Measurements from ENCODE around the gene ZCCHC14.

The ZCCHC14 gene

DNA sequence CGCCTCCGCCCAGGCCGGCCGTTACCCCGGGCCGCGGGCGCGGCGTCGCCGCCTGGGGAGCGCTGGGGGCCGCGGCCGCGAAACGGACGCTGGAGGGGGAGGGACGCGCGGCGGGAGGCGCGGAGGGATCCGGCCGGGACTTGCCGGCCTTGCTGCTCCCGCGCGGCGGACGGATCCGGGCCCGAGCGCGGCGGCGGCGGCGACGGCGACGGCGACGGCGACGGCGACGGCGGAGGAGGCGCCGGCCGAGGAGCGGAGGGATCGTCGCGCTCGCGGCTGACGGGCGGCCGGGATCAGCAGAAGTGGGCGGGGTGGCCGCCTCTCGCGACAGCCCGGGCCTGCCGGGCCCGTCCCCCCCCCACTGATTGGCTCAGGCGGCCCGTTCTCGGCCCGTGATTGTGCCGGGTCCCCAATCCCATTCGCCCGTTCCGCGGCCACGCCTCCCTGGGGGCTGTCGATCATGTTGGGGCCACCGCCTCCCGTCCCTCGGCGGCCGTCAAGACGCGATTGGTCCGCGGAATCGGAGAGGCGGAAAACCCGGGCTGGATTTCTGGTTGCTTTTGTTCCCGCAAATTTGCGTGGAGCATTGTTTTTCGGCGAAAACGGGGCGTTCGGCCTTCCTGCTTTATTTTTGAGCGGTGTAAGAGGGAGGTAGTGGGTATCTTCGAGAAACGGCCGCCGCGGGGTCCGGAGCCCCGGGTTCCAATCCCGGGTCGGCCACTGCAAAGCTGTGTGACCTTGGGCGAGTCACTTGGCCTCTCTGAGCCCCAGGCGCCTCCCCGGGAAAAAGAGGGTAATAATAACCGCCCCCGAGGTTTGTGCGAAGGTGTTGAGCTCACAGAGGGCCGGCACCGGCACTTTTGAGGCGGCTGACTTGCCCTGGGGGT, at the start of gene ZCCHC14:
ZCCHC14 (minus strand) TSS at position 304 of the 887 bp plus-strand sequence. CDS start 786 bp downstream, outside the sequence.
- DNase-seq (ENCODE audit: low read depth) = peak; percentile 97

DNA sequence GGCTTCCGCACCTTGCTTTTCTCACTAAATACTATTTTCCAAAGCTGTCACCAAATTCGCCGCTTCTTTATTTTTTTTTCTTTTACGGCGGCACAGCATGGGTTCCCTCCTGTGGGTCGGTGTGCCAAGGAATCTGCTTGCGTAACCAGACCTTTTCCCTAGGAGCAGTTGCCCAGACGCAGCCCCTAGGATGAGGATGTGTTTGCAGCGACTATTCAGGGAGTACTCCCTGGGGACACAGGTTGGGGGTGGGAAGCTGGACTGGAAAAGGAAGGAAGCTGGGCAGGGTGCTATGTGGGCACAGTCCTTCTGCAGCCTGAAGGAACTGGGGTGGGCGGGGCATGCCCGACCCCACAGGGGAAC, 49.0 kb upstream of the ZCCHC14 start:
- DNase-seq (ENCODE audit: low read depth) = peak; percentile 13

DNA sequence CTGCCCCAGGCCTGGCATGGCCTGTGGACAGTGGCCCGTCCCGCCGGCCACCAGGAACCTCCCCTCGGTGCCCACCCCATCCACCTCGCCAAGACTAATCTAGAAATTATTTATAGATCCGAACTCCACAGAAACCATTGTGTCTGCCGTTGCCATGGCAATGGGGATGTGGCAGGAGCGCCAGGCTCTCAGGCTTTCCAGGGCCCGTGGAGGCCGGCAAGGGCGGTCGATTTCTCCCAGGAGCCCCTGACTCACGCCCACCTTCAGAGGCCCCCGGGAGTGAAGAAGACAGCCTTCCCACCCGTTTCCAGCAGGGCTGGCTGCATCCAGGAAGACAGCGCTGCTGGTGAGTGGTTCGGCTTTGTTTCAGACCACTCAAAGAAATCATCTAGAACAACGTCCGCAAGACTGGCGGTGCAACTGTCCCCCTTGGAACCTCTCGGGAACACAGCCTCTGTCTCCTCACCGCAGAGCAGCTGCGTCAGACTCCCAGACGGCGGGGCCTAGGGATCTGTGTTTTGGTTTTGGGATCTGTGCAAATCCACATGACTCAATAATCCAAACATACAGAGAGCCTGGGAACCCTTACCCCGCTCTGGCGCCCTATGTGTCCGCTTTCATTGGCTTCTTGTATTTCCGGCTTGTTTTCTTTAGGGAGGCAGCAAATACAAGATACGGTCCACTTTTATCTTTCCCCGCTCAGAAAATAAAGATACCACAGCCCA, 48.5 kb upstream of the ZCCHC14 start:
- peak; percentile 41 for DNase-seq (ENCODE audit: low read depth)

DNA sequence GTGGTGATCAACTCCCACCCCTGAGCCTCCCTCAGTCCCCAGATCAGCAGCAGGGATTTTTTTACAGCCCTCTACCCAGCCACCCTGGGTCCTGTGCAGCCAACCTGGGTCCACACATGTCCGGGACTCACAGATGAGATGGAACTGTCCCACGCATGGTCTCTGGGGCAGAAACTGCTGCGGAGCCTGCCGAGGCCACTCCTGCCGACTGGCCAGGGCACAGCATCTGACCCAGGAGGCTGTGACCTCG, 48.0 kb upstream of the ZCCHC14 start:
- no peak for DNase-seq (ENCODE audit: low read depth)

DNA sequence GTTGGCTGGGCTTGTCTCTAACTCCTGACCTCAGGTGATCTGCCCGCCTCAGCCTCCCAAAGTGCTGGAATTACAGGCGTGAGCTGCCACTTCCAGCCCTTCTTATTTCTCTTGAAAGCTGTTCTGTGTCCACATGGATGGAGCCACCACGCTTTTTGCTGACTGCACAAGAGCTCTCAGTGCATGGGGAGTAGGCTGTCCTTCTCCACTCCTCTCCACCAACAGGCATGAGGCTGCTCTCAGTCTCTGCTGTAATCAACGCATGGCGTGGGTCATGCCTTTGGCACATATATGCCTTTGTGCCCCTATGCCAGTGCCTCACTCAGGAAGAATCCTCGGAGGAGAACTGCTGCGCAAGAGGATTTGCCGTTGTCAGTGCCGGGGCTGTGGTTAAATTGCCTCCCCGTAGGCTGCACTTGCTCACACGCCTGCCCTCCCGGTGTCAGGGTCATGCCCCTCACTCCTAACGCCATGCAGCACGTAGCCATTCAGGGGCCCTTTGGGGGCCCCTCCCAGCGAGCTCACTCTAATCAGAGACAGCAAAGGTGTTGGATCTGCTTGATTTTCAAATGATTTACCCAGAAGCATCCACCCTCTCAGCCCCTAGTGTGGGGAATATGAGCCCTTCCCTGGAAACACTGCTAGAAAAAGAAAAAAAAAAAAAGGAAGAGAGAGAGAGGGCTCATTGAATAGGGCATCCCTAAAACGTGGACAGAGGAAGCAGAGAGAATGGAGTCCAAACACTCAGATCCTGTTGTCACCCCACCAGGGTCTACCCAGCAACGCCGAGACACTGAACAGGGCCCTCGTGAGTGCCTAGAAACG, 47.5 kb upstream of the ZCCHC14 start:
- DNase-seq (ENCODE audit: low read depth) = no peak

DNA sequence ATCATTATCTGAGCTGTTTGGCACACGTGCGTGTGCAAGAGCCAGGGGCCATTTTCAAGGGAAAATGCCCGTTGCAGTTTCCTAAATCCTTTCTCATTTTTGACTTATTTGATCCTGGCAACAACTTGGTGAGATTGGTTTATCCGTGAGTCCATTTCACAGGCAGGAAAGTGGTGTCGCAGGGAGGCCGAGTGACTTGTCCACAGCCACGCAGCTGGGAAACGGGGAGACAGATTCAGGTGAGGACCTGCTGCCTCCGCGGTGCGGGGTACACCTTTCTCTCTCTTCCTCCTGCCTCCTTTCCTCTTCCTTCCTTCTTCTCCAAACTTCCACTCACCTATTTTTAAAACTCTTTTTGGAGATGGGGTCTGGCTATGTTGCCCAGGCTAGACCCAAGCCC, 46.3 kb upstream of the ZCCHC14 start:
- no peak for DNase-seq (ENCODE audit: low read depth)

DNA sequence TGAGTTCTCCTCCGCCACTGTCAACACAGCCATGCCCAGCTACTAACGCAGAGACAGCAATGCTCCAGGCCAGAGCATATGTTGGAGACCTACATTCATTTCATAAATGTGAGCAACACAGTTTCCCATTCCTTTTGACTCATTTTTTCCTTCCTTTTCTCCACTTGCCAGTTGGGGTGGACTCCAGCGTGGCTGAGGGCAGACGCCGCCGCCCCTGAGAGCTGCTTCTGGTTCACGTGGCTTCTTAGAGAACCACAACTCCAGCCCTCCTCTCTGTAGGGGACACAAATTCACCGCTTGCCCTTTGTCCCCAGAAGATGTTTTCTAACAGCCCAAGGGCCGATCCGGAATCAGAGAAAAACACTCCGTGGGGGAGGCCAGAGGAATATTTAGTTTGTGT, 45.8 kb upstream of the ZCCHC14 start:
- DNase-seq (ENCODE audit: low read depth) = no peak

DNA sequence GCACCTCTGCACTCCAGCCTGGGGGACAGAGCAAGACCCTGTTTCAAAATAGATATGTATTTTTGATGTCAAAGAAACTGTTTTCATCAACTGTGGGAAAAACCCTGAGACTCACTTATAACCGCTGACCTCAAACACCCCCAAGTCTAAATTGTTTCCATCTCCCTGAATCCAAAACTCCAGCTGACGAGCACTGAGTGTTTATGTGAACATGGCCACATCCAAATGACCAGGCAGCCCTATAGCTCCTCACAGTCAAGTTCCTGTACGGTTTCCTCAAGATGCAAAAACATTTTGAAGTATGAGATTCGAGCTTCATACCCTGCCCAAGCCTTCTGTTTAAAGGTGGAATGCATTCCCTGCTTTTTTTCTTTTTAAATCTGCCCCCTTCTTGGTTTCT, 45.3 kb upstream of the ZCCHC14 start:
- DNase-seq (ENCODE audit: low read depth) = no peak

DNA sequence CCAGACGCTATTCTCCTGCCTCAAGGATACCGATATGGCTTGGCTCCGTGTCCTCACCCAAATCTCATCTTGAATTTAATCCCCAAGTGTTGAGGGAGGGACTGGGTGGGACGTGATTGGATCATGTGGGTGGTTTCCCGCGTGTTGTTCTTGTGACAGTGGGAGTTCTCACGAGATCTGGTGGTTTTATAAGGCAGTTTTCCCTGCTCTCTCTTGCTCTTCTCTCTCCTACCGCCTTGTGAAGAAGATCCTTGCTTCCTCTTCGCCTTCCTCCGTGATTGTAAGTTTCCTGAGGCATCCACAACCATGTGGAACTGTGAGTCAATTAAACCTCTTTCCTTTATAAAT, 43.9 kb upstream of the ZCCHC14 start:
- no peak for DNase-seq (ENCODE audit: low read depth)

DNA sequence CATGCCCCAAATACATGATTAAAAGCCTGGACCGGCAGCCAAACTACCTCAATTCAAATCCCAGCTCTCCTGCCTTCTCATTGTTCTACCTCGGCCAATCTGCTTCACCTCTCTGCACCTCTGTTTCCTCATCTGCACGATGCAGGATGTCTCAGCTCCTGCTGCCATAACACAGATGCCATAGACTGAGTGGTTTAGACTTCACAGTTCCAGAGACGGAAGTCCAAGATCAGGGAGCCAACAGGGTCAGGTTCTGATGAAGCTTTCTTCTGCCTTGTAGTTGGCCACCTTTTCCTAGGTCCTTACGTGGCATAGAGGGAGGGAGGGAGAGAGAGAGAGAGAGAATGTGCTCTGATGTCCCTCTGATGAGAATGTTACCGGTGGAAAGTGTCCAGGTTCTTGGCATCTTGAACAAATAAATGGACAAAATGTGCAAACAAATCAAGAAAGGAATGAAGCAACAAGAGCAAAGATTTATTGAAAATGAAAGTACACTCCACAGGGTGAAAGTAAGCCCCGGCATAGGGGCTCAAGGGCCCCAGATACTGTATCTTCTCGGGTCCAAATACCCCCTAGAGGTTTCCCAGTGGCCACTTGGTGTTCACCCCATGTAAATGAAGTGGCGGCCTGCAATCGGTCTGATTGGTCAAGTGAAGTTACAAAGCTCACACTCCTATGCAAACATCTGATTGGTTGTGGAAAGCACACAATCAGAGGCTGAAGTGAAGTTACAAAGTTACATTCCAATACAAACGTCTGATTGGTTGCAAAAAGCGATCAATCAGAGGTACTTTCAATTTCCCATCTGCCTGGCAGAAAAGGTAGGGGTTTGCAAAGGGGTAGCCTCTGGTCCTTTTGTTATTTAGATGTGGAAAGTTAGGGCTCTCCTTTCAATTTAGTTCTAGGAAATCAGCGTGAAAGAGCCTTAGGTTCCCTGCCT, 43.3 kb upstream of the ZCCHC14 start:
- no peak for DNase-seq (ENCODE audit: low read depth)

DNA sequence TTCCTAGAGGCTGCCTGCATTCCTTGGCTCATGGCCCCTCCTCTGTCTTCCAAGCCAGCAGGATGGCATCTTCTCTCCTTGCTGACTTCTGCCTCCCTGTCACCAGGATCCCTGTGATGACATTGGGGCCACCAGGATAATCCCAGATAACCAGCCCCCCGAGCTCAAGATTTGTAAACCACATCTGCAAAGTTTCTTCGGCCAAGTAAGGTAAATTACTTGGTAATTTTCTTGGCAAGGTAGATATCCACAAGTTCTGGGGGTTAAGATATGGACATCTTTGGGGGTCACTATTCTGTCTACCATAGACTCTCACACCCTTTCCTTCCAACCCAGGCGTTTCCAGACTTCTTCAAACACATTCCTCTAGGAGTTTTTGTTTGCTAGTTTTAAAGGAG, 42.6 kb upstream of the ZCCHC14 start:
- no peak for DNase-seq (ENCODE audit: low read depth)

DNA sequence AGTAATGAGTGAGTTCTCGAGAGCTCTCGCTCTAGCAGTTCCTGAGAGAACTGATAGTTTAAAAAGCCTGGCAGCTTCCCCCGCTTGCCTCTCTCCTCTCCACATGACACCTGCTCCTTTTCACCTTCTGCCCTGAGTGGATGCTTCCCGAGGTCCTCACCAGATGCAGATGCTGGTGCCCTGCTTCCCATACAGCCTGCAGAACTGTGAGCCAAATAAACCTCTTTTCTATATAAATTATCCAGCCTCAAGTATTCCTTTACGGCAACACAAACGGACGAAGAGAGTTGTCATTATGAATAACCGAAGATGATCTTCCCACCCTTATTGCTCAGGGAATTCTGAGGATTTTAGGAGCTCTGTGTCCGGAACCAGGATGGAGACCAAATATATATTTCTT, 41.9 kb upstream of the ZCCHC14 start:
- no peak for DNase-seq (ENCODE audit: low read depth)

DNA sequence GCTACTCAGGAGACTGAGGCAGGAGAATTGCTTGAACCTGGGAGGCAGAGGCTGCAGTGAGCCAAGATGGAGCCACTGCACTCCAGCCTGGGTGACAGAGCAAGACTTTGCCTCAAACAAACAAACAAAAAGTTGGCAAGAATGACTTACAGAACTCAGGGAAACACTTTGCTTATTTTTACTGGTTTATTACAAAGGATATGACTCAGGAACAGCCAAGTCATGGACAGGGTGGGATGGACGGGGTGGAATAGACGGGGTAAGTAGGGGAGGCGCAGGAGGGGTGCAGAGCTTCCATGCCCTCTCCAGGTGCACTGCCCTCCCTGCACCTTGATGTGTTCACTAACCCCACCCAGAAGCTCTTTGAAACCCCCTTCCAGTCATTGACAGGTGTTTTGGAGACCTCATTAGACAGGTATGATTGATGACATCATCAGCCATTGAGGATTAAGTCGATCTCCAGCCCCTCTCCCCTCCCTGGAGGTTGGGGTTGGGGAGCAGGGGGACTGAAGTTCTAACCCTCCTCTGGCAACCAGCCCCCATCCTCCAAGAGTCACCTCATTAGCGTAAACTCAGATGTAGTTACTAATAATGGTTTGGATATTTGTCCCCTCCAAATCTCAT, 41.3 kb upstream of the ZCCHC14 start:
- DNase-seq (ENCODE audit: low read depth) = no peak

DNA sequence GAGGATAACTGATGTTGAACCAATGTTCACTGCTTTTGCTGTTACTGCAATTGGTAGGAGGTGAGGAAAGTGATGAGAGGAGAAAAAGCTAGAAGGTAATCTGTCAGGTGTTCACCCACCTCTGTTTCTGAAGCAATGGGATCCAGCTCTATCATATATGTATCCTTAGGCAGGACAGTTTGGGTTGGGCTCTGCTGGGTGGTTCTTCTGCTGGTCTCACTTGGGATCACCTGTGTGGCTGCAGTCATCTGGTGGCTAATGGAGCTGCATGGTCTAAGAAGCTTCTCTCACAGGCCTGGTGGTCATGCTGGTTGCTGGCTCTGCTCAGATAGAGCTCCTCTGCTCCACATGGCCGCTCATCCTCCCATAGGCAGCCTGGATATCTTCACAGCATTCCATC, 40.2 kb upstream of the ZCCHC14 start:
- no peak for DNase-seq (ENCODE audit: low read depth)

DNA sequence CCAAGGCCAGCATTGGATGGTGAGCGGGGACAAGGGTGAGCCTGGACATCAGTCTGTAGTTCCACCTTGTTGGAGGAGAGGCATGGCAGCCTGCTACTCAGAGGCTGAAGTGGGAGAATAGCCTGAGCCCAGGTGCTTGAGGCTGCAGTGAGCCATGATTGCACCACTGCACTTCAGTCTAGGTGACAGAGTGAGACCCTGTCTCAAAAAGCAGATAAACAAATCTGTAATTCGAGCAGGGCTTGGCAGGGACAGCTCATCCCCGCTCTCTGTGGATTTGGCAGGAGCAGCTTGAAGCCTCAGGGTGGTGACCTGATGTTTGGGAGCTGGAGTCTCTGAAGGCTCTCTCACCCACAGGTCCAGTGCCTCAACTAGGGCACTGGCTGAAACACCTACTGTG, 38.6 kb upstream of the ZCCHC14 start:
- no peak for DNase-seq (ENCODE audit: low read depth)

DNA sequence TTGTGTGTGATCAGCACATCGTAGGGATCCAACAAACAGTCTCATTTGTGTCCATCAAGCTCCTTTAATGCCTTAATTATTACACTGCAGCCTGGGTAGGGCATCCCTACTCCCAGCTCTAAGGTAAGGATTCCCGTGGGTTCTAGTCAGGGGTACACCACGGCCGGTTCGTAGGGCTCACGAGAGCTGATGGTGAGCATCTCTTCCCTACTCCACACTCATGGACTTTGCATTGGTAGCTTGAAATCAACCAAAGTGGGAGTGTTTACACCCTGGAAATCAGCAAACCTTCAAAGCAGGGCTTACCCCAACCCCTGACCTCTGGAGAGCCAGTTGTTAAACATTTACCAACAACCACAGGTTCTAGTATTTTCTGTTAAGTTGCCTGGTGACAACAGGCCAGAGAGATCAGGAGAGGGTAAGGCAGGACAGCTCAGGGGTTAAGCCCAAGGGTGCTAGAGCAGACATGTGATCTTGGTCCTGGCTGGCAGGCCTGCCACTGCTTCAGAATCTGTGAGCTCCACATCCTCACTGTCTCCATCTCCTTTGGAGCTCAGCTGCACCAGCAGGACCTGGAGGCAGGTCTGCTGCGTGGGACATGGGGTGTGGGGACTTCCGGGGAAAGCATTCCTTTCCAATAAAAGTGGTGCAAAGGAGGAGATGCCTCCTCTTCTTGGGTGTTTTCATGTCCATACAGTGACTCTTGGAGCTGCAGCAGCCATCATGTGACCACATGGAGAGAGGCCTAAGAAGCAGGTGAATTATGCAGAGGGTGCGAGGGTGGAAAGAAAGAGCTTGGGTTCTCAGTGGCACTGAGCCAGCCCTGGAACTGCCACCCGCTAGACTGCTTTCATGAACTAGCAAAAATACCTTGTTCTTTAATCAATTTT, 36.1 kb upstream of the ZCCHC14 start:
- DNase-seq (ENCODE audit: low read depth) = no peak

DNA sequence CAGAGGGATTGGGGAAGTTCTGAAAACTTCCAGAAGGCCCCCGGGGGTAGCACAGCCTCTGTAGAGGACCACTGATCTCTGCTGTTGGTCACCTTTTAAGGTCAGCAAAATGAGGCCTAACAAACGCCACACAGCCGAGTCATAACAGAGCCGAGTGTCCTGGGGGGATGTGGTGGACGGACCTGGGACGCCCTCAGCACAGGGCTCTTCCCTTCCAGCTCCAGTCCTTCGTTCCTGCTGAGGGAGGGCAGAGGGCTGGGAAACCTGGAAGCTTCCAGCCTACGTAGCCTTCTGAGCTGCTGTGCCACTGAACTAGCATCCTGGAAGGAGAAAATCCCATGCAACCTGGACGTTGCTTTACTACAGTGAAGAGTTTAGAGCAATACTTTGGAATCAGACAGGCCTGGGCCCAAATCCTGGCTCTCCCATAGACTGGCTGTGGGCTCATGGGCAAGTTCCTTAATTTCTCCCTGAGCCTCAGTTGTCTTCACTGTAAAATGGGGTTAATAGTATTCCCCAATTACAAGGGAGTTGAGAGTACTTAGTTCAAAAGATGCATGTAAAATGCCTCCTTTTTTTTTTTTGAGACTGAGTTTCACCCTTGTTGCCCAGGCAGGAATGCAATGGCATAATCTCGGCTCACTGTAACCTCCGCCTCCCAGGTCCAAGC, 34.4 kb upstream of the ZCCHC14 start:
- no peak for DNase-seq (ENCODE audit: low read depth)

DNA sequence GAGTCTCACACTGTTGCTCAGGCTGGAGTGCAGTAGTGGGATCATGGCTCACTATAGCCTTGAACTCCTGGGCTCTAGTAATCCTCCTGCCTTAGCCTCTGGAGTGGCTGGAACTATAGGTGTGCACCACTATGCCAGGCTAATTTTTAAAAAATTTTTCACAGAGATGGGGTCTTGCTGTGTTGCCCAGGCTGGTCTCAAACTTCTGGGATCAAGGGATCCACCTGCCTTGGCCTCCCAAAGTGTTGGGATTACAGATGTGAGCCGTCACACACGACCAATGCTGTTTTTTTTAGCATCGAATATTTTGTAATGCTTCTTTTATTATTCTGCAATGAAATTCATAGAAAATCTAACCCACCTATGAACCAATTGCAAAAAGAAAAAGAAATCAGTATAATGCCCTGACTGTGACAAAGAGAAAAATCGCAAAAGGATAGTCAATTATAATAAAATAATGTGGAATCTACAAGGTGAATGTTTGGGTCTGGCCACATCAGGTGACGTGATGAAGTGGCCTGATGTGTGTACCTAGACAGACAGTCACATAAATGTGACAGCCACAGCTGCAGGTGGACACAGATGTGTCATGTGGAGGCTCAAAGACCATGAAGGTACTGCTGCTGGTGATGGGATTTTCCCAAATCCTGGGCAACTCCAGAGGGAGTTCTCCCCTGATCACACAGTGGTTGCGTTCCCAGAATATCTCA, 33.6 kb upstream of the ZCCHC14 start:
- DNase-seq (ENCODE audit: low read depth) = no peak

DNA sequence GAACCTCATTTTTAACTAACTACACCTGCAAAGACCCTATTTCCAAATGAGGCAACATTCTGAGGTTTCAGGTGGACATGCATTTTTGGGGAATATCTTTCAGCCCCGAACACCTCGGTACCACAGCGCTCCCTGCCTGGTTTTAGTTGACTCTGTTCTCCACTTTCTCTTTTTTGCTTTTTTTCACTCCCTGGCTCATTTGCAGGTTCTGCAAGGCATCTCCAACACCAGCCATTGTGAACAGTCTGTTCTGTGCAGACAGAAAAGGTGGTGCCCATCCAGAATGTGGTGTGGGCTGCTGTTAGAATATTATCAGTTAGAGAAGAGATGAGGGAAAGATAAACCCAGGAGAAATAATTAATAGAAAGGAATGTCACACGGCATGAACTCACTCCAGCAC, 32.5 kb upstream of the ZCCHC14 start:
- DNase-seq (ENCODE audit: low read depth) = no peak

Data from amniotic epithelial cell (primary cell).